Measurements from ENCODE around the gene HSPB8.
"Not testable (repeated sequence)": the region's sequence is repeated elsewhere in the genome, so short reads cannot be mapped to it uniquely, and the experiment has no call there.

Gene HSPB8

DNA sequence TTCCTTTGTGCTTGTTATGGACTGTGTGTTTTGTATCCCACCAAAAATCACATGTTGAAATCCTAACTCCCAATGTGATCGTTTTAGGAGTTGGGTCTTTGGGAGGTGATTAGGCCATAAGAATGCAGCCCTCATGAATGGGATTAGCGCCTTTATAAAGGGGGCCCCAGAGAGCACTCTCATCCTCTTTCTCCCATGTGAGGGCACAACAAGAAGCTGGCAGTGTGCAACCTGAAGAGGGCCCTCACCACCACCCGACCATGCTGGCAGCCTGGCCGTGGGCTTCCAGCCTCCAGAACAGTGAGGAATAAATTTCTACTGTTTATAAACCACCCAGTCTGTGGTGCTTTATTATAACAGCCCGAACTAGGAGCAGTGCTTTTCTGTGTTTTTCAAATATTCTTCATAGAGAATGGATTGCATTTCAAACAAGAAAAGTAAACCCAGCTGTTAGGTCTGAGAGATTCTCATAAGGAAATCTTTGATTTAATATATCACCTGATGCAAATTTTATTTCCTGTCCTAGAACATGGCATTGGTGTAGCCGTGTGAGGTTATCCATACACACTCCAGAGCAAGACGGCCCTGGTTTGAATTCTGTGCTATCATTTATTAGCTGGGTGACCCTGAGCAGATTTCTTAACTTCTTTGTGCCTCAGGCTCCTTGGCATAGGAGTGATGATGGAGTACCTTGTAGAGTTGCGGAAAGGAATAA lies 27.8 kb downstream of the HSPB8 start:
- no peak for DNase-seq (ENCODE audit: low read depth)

DNA sequence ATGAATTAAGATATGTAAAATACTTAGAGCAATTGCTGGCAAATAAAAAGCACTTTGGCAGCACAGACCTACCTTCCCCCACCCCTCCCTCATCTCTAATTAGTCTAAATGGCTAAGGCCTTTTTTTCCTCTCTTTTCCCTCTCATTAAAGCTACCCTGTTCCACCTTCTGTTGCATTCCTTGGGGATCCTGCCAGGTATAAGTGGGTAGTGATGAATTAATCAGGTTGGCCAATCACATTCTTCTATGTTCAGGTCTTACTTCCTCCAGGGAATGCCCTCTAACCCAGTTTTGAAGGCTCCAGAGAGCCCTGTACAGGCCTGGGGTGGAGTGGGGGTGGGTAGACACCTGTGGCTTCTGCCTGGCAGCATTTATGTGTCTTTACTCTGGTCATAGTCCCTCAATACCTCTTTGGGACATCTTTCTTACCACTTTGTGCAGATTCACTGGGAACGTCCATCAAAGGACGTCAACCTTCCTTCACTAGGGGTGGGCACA lies 28.4 kb downstream of the HSPB8 start:
- no peak for DNase-seq (ENCODE audit: low read depth)

DNA sequence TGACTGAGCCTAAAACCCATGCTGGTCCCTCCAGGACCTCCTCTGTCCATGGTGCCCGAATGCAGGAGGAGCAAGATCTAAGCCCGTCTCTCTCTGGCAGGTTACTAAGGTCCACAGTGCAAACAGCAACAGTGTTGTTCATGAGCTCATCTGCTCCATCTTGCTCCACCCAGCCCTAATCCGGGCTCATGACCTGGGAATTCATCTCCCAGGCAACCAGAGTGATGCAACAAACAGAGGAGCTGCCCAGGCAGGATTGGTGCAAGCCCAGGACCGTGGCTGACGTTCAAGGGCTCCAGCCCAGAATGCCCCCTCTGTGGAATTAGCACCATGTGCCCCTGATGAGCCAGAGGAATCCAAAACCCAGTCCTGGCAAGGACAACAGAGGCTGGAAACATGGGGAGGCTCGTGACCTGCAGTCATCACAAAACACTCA lies 29.9 kb downstream of the HSPB8 start:
- no peak for DNase-seq (ENCODE audit: low read depth)

DNA sequence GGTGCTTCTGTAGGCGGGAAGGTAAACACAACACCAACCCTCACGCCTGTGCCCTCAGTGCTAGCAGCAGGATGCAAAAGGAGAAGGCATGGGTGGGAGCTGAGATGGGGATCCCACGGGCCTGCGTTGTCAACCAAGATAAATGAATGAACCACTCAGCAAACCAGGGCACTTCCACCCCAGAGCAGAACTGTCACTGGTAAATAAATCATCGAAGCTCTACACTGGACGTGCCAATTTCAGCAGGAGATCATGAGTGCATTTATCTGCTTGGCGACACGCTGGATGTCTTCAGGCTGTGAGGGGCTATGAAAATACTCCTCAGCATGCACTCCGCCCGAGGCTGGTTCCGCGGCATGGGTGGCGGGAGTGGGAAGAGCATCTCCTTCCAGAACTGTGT lies 33.2 kb downstream of the HSPB8 start:
- no peak for DNase-seq (ENCODE audit: low read depth)

DNA sequence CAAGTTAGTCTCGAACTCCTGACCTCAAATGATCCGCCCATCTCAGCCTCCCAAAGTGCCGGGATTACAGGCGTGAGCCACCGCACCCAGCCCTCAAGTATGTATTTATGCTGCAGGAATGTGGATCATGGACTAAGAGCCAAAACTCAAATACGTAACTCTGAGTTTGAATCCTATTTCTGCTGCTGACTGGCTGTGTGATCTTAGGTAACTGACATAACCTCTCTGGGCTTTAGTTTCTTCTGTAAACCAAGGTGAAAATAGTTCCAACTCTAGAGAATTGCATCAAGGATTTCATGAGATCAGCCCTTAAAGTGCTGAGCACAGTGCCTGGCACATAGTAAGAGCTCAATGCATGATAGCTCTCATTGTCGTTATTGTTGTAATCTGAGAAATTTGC lies 37.4 kb downstream of the HSPB8 start:
- no peak for DNase-seq (ENCODE audit: low read depth)

DNA sequence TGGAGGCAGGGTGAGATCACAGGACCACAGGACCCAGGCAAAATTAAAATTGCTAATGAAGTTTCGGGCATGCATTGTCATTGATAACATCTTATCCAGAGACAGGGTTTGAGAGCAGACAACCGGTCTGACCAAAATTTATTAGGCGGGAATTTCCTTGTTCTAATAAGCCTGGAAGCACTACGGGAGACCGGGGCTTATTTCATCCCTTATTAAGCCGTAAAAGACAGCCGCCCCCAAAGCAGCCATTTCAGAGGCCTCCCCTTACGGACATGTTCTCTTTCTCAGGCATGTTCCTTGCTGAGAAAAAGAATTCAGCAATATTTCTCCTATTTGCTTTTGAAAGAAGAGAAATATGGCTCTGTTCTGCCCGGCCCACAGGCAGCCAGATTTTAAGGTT lies 40.1 kb downstream of the HSPB8 start:
- DNase-seq (ENCODE audit: low read depth), result not testable (repeated sequence)

DNA sequence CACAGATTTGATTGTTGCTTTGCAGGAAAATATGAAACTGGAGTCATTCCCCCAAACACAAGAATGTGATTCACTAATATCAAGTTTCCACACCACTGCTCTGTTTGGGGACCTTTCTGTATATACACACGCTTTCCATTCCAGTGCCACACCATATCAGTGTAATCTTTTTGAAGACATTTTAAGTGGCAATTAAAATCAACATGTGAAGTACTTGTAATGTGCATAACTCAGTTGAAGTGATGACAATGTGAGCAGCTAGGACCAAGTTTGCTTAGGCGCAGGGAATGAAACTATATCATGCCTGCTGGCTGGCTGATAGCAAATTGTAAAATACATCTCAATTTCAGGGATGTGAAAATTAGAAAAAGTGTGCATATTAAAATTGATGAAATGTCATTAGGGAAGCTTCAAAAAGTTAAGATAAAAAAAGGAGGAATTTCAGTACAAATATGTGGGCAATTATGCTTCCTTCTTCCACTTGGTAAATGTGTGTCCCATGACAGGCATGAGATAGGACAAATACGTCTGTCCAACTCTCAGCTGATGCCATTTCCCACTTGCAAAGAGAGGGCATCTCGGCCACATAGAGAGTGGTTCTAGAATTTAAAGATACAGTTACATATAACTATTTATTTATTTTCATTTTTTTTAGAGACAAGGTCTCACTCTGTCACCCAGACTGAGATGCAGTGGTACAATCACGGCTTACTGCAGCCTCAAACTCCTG lies 43.7 kb downstream of the HSPB8 start:
- DNase-seq (ENCODE audit: low read depth), result no peak

DNA sequence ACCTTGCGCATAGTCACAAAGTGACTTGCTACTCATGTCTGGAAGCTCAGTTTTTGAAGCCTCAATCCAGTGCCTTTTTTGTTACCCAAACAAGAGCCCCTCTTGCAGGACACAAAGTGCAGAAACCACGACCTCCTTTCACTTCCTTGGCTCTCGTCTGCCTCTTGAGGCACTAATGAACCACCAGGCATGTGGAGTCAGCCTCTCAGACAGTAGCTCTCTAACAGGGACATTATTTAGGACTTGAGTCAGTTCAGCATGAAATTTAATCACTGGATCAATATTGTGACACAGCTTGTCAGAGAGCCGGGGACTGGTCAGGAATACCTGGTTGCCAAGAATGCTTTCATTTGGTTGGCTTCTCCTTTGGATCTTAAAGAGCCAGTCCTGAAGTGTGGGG lies 46.7 kb downstream of the HSPB8 start:
- DNase-seq (ENCODE audit: low read depth), result no peak

DNA sequence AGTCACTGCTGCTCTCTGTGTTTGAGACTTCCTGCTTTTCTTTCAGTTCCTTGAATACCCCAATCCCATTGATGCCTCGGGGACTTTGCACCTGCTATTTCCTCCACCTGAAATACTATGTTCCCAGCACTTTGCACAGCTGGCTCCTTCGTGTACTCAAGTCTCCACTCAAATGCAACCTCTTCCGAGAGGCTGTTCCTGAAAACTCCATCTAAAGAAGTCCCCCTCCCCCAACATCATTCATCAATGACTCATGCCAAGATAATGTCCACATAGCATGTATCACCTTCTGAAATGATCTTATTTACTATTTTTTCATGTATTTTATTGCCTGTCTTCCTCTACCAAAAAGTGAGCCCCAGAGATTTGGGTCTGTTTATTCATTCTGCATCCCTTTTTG lies 48.6 kb downstream of the HSPB8 start:
- no peak for DNase-seq (ENCODE audit: low read depth)

DNA sequence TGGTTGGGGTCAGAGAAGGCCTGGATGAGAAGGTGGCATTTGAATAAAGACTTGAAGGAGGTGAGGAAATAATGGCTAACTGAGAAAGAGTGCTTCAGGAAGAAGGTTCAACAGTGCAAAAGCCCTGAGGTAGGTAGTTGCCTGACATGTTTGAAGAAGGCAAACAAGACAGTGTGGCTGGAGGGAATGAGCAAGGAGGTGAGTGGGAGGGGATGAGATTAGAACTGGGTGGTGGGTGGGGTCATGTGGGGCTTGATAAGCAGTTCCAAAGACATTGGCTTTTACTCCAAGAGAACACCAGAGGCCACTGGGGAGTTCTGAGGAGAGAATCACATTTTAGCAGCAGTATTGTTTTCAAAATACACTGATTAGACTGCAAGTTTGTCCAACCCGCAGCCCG lies 50.5 kb downstream of the HSPB8 start:
- no peak for DNase-seq (ENCODE audit: low read depth)

DNA sequence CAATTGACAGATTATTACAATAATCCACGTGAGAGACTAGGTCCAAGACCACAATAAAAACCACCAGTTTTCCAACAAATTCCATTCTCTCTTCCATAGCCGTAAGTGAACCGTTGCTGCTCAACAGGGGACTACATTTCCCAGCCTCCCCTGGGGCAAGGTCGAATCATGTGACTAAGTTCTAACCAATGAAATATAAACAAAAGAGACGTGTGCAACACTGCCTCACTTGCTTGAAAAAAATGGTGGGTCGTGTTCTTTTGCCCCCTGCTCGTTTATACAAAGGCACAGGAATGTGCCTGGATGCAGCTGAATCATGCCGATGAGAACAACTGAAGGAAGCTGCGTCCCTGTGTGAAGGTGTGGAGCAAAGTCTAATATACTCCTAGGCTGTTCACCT lies 51.1 kb downstream of the HSPB8 start:
- DNase-seq (ENCODE audit: low read depth), result no peak

DNA sequence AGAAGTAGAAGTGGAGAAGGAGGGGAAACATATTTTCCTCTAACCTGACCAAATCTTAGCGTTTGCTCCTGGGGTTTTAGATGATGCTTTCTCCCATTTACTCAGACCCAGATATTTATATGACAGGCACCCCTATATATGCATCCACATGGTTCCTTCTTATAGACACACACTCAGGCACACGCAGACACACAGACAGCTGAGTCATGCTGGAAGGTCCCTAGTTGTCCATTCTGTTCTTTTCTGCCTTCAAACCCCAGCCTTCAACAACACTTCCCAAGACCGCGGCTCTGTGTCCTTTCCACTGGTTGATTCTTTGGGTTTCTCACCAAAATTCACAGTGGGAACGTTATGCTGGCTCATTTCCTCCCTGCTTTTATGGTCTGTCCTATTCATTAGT lies 52.1 kb downstream of the HSPB8 start:
- DNase-seq (ENCODE audit: low read depth), result no peak

DNA sequence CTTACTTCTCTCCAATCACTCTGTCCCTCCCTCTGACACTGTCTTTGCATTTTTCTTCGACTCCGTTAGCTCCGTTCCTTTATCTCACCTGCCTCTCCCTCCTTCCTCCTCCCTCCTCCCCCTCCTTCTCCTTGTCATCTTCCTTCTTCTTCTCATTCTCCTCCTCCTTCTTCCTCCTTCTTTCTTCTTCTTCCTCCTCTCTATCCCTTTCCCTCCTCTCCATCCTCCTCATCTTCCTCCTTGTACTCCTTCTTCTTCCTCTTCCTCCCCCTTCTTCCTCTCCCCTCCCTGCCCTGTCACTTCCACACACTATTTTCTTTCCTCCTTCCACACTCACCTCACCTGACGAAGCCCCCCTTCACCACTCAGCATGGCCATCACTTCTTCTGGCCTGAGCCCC lies 53.0 kb downstream of the HSPB8 start:
- DNase-seq (ENCODE audit: low read depth), result no peak

DNA sequence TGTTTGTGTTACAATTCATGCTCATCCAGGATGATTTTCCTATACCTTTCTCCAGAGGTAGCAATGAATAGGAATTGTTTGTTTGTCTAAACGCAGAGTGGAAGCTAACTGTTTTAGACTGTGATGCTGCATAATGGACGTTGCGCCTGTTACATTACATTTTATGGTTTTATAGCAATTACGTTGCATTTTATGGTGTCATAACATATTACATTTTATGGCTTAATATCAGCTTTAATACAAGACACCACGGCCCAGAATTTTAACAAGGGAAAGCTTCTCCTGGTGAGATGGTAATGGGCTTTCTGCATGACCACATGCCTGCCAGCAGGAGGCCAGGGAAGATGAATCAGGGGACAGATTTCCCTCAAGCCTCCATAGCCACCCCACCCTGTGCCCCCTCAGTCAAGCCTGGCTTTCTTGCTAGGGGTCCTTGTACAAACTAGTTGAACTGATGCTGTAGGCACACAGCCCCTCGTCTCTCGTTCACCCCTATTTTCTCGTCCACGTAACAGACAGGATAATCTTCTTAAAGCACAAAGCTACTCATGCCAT lies 56.5 kb downstream of the HSPB8 start:
- no peak for DNase-seq (ENCODE audit: low read depth)

DNA sequence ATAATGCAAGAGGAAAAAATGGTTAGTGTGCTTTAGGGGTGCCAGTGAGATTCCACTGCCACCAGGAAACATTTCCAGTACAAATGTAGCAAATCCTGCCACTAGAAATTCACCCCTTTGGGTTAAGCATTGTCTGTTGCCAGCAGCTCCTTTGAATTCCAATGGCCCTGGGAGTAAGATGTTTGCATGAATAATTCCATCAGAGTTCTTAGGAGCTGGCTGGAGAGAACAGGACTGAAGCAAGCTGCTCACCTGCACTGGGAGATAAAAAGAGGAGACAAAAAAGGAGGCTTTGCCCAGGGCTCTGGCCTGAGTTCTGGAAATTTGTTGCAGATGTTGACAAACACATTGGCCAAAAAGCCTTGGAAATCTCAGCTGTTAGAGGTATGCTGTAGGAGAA lies 57.6 kb downstream of the HSPB8 start:
- no peak for DNase-seq (ENCODE audit: low read depth)

DNA sequence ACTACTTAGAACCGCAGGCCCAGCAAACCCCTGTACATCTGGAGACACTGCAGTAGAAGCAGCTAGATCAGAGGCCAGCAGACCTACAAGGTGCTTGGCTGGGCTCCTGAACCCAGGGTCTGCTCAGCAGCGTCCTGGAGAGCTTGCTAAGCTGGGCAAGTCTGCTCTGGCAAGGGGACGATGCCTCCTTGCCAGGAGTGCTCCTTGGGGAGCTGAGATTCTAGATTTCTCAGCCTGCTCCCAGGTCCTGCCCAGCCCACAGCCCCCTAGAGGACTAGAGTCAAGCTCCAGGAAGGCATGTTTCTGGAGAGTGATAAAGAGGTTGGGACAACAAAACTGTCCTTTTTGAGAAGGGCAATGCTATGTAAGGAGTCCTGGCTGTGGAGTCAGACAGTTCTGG lies 60.3 kb downstream of the HSPB8 start:
- no peak for DNase-seq (ENCODE audit: low read depth)

DNA sequence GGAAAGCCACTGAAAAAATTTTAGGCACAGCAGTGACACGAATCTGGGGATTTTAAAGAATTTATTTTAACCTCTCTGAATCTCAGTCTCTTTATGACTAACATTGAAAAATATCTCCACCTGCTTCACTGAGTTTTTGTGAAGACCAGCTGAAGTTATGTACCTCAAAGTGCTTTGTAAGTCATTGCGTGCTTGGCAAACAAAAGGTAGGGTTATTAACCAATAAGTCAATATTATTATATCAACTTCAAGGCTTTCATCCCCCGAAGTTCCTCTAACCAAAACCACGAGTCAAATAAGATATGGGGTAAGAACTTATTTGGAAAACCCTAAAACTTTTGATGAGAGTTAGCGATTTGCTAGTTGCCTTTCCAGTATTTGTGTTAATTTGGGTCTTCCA lies 62.3 kb downstream of the HSPB8 start:
- no peak for DNase-seq (ENCODE audit: low read depth)

DNA sequence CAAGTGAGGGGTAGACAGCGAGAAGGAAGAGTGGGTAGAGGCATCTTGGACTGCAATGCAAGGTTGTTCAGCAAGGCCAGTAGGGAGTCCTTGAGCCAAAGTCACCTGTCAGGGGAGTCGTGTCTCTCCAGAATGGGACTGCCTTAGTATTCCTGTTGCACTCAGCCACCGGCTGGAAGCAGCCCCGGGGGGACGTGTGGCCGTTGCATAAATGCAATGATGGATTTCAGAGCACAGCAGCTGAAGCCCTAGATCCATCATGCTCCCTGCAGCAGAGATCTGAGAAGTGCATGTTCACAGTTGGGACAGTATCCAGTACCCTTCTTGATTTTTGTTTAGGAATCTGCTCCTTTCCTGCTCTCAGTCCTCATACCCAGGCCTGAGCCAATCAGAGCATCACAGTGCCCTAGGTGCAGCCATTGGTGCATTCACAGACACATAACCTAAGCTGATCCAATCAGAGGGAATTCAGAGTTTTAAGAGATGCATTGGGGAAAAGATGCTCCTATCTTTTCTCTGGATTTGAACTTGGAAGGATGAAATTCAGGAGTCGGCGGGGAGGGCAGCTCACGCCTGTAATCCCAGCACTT lies 62.9 kb downstream of the HSPB8 start:
- no peak for DNase-seq (ENCODE audit: low read depth)
